H1 (cell line): ENCODE results near the gene KIF2C. TPM values are rescaled to one million over a fixed set of nuclear protein-coding genes. Genes with fewer than 3 reads are reported as not detected.

Source experiments
- CTCF ChIA-PET: fragments of 300-600 bp; sonication (Branson Sonifier 250); formaldehyde crosslinking; loops from one replicate; lab custom pipeline; 2021; ENCODE audit not compliant: partially characterized antibody; lab: Charles Lee
- POLR2A ChIA-PET: fragments of 300-600 bp; sonication (Branson Sonifier 250); formaldehyde crosslinking; loops from one replicate; lab custom pipeline; 2021; ENCODE audit warnings: inconsistent platforms; ENCODE audit not compliant: partially characterized antibody; lab: Charles Lee
- DNase-seq, 2 experiments: peaks; one replicate each; pipeline versions ENCODE4 v3.0.0 to v3.0.0-alpha.2; 2010 to 2022; ENCODE audit warnings: low spot score in 2 of 2, low read depth in 1 of 2, mixed read lengths in 1 of 2
- FAIRE-seq: peaks from 2 replicates; lab custom pipeline; 2011; peaks lifted over from hg19 to GRCh38; lab: Jason Lieb, UNC
- H2AFZ ChIP-seq: 2 replicates; pipeline ENCODE4 v1.8.1; 2012; ENCODE audit warnings: low read length, inconsistent platforms
- H2AK5ac ChIP-seq: 2 replicates; pipeline ENCODE4 v1.6.1; 2013; ENCODE audit warnings: low read depth, low read length
- H2BK120ac ChIP-seq: replicated peaks from 2 replicates; pipeline ENCODE3; 2013; ENCODE audit warnings: low read depth, low read length, inconsistent platforms
- H2BK12ac ChIP-seq: 2 replicates; pipeline ENCODE4 v1.6.1; 2013; ENCODE audit warnings: low read depth, low read length
- H2BK15ac ChIP-seq: 2 replicates; pipeline ENCODE4 v1.6.1; 2013; ENCODE audit warnings: low read length
- H2BK20ac ChIP-seq: 2 replicates; pipeline ENCODE4 v1.6.1; 2013; ENCODE audit warnings: low read length
- H2BK5ac ChIP-seq: 2 replicates; pipeline ENCODE4 v1.6.1; 2013; ENCODE audit warnings: low read depth, low read length
- H3K14ac ChIP-seq: 2 replicates; pipeline ENCODE4 v1.6.1; 2013; ENCODE audit warnings: inconsistent platforms; ENCODE audit not compliant: insufficient read length
- H3K18ac ChIP-seq: 2 replicates; pipeline ENCODE4 v1.6.1; 2013; ENCODE audit warnings: low read length; ENCODE audit errors: extremely low read depth
- H3K23ac ChIP-seq: 2 replicates; pipeline ENCODE4 v1.6.1; 2013; ENCODE audit warnings: inconsistent platforms; ENCODE audit not compliant: insufficient read length
- H3K23me2 ChIP-seq: 2 replicates; pipeline ENCODE4 v1.6.1; 2013; ENCODE audit warnings: low read depth, low read length
- H3K27ac ChIP-seq: 2 replicates; pipeline ENCODE4 v1.6.1; 2011; ENCODE audit warnings: low read depth, low read length, inconsistent platforms
- H3K27me3 ChIP-seq, 4 experiments: replicated peaks in 1 of 4; 1 replicate in 1 of 4; 2 replicates in 3 of 4; pipeline versions ENCODE4 v1.6.1 to v1.8.1; 2011 to 2013; ENCODE audit warnings: low read length in 3 of 4, mild to moderate bottlenecking in 3 of 4, inconsistent platforms in 2 of 4, mixed read lengths in 2 of 4, moderate library complexity in 1 of 4; ENCODE audit not compliant: control insufficient read depth in 3 of 4, insufficient read depth in 3 of 4; ENCODE audit errors: extremely low read depth in 1 of 4
- H3K36me3 ChIP-seq, 4 experiments: 2 replicates each; pipeline versions ENCODE4 v1.6.1 to v1.8.1; 2011 to 2013; ENCODE audit warnings: mild to moderate bottlenecking in 4 of 4, low read length in 3 of 4, moderate library complexity in 2 of 4, control low read depth in 1 of 4, inconsistent platforms in 1 of 4; ENCODE audit not compliant: insufficient read depth in 4 of 4, control insufficient read depth in 2 of 4
- H3K4ac ChIP-seq: replicated peaks from 2 replicates; pipeline ENCODE3; 2013; ENCODE audit warnings: low read length, low read depth, mixed read lengths, inconsistent platforms; ENCODE audit not compliant: insufficient read length
- H3K4me1 ChIP-seq, 4 experiments: replicated peaks in 1 of 4; 1 replicate in 1 of 4; 2 replicates in 3 of 4; pipeline versions ENCODE4 v1.6.1 to v1.8.1; 2011 to 2013; ENCODE audit warnings: low read length in 3 of 4, inconsistent platforms in 2 of 4, mixed read lengths in 1 of 4; ENCODE audit not compliant: insufficient read depth in 4 of 4, control insufficient read depth in 3 of 4
- H3K4me2 ChIP-seq, 2 experiments: 2 replicates each; pipeline versions ENCODE4 v1.6.1 to v1.8.1; 2011 to 2013; ENCODE audit warnings: low read depth in 2 of 2, low read length in 2 of 2, control low read depth in 1 of 2, inconsistent platforms in 1 of 2, mild to moderate bottlenecking in 1 of 2; ENCODE audit not compliant: insufficient read depth in 1 of 2
- H3K4me3 ChIP-seq, 4 experiments: fragments of 200-600, 300-600 bp in 1 of 4; sonication (generic), shearing (Covaris generic), sonication (Bioruptor Twin) in 1 of 4; 2 replicates each; pipeline versions ENCODE4 v1.5.1 to v1.8.1; 2011 to 2016; ENCODE audit warnings: low read length in 4 of 4, low read depth in 3 of 4, control low read depth in 2 of 4, inconsistent platforms in 2 of 4, mild to moderate bottlenecking in 2 of 4, mixed read lengths in 1 of 4, moderate library complexity in 1 of 4; ENCODE audit not compliant: insufficient read depth in 2 of 4; ENCODE audit errors: extremely low read depth in 1 of 4
- H3K56ac ChIP-seq: replicated peaks from 2 replicates; pipeline ENCODE3; 2013; ENCODE audit warnings: low read depth, mild to moderate bottlenecking, mixed read lengths, low read length, inconsistent platforms; ENCODE audit not compliant: insufficient read length
- H3K79me1 ChIP-seq: 2 replicates; pipeline ENCODE4 v1.6.1; 2013; ENCODE audit warnings: low read depth, low read length, control low read depth
- H3K79me2 ChIP-seq, 2 experiments: 2 replicates each; pipeline versions ENCODE4 v1.6.1 to v1.8.1; 2012 to 2013; ENCODE audit warnings: low read length in 2 of 2, mild to moderate bottlenecking in 2 of 2, inconsistent platforms in 1 of 2; ENCODE audit not compliant: insufficient read depth in 2 of 2, control insufficient read depth in 1 of 2
- H3K9ac ChIP-seq, 4 experiments: replicated peaks in 1 of 4; 1 replicate in 1 of 4; 2 replicates in 3 of 4; pipeline versions ENCODE4 v1.6.1 to v1.8.1; 2011 to 2013; ENCODE audit warnings: low read depth in 3 of 4, low read length in 3 of 4, control low read depth in 2 of 4, mild to moderate bottlenecking in 2 of 4, moderate library complexity in 2 of 4, inconsistent platforms in 1 of 4; ENCODE audit errors: extremely low read depth in 1 of 4
- H3K9me3 ChIP-seq, 2 experiments: 2 replicates each; pipeline versions ENCODE4 v1.6.1 to v1.8.1; 2012 to 2013; ENCODE audit warnings: mild to moderate bottlenecking in 2 of 2, moderate library complexity in 2 of 2, control low read depth in 1 of 2, inconsistent platforms in 1 of 2, low read depth in 1 of 2, low read length in 1 of 2, mixed read lengths in 1 of 2; ENCODE audit not compliant: insufficient read depth in 2 of 2
- H4K20me1 ChIP-seq, 2 experiments: replicated peaks in 1 of 2; 2 replicates each; pipeline versions ENCODE3 to v1.8.1; 2011 to 2013; ENCODE audit warnings: inconsistent platforms in 2 of 2, low read length in 2 of 2, mild to moderate bottlenecking in 1 of 2; ENCODE audit not compliant: insufficient read depth in 2 of 2, control insufficient read depth in 1 of 2
- H4K5ac ChIP-seq: 2 replicates; pipeline ENCODE4 v1.6.1; 2013; ENCODE audit warnings: low read length, low read depth, mixed read lengths, inconsistent platforms; ENCODE audit not compliant: insufficient read length
- H4K8ac ChIP-seq: 2 replicates; pipeline ENCODE4 v1.8.0; 2013; ENCODE audit warnings: mild to moderate bottlenecking, moderate library complexity, low read length, inconsistent platforms; ENCODE audit not compliant: insufficient read depth; ENCODE audit errors: extremely low read depth
- H4K91ac ChIP-seq: replicated peaks from 2 replicates; pipeline ENCODE3; 2013; ENCODE audit warnings: low read length, mixed read lengths, inconsistent platforms; ENCODE audit not compliant: insufficient read length
- CTBP2 ChIP-seq: IDR thresholded peaks from 2 replicates; pipeline ENCODE4 v1.7.0; 2011; ENCODE audit warnings: borderline replicate concordance, mild to moderate bottlenecking, moderate library complexity, mixed read lengths, low read length; ENCODE audit not compliant: insufficient read depth, insufficient read length
- EP300 ChIP-seq, 2 experiments: IDR thresholded peaks; 1 replicate in 1 of 2; 2 replicates in 1 of 2; pipeline ENCODE4 v1.6.1; 2011 to 2012; ENCODE audit warnings: low read depth in 2 of 2, low read length in 2 of 2, mild to moderate bottlenecking in 2 of 2, borderline replicate concordance in 1 of 2, inconsistent platforms in 1 of 2, moderate library complexity in 1 of 2
- RXRA ChIP-seq: IDR thresholded peaks from 2 replicates; pipeline ENCODE4 v1.6.1; 2011; ENCODE audit warnings: low read depth, mild to moderate bottlenecking, low read length, moderate library complexity; ENCODE audit not compliant: insufficient read depth
- TEAD4 ChIP-seq: IDR thresholded peaks from 2 replicates; pipeline ENCODE4 v1.6.1; 2012; ENCODE audit warnings: low read depth, low read length, inconsistent platforms, mixed read lengths
- WGBS, 2 experiments: shearing (Covaris generic) in 1 of 2; methylation state at CpG; one replicate each; pipeline versions ENCODE4 v1.1.6 to v1.1.7; 2013 to 2015; ENCODE audit warnings: low lambda C conversion rate in 2 of 2, mixed read lengths in 2 of 2, inconsistent platforms in 1 of 2, low coverage in 1 of 2, missing lambda C conversion rate in 1 of 2; ENCODE audit not compliant: insufficient replicate concordance in 2 of 2, insufficient coverage in 1 of 2, insufficient read length in 1 of 2; ENCODE audit errors: extremely low coverage in 1 of 2, missing lambda C conversion rate in 1 of 2; 5-methylcytosine and 5-hydroxymethylcytosine counted together
- polyA plus RNA-seq, 7 experiments: library from polyadenylated mRNA; depleted of rRNA in 3 of 7; stranded (reverse) in 5 of 7; unstranded in 2 of 7; fragments of >200 nt in 5 of 7; fragments of 200-250 nt in 2 of 7; gene quantifications; 1 replicate in 5 of 7; 2 replicates in 1 of 7; 4 replicates in 1 of 7; pipeline versions ENCODE4 v1.2.1 to v1.2.3, GENCODE V29; 2011 to 2013; ENCODE audit warnings: missing spikeins in 2 of 7, mixed read lengths in 2 of 7
- total RNA-seq: library from RNA; stranded (reverse); fragmentation: NEBNext Ultra II Directional; extraction: Animal tissue kit (Norgen Biotek cat#: 25700); gene quantifications from 2 replicates; pipeline ENCODE4 v1.2.1, GENCODE V29; 2021

Gene KIF2C
- total and polyA plus RNA-seq, 2 of the 8 experiments (the other 6 are each of a cell fraction or from before 2014, with no cell fraction given), result 41.8 to 68.1 TPM

DNA sequence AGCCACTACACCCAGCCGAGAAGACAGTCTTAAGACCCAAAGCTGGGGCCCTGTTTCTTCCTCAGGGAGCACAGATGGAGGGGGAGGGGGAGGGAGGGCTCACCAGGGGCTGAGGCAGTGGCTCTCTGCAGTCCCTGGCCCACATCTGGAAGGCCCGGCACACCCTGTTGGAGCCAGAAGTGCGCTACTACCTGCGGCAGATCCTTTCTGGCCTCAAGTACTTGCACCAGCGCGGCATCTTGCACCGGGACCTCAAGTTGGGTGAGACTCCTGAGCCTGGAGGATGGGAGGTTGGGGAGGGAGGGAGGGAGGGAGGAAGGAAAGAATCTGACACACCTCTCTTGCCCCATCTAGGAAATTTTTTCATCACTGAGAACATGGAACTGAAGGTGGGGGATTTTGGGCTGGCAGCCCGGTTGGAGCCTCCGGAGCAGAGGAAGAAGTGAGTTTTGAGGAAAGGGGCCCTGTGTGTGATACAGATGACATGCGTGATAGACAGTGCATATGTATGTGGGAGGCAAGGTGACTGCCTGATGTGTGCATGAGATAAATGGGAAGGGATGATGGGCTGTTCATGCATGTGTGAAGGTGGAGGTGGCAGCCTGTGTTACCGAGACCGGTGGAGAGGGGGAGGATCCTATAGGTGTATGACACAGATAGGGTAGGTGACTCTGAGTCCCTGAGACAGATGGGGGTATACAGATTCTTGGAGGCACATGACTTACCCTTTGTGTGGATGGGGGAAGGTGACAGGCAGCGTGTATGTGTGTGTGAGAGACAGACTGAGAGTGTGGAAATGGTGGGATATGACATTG, 62.1 kb downstream of the KIF2C start:
- H3K36me3 ChIP-seq, result peaks cover 0 to 16% (median 10%) of the 10 kb centered on the region in 4 experiments; a peak in 5 of 8 replicates
- H2AK5ac ChIP-seq, result no peak overlapping the region
- 89% methylated on average over 12 of the region's 13 CpGs; no CpG with 5 or more reads in 1 of the 2 experiments for WGBS, 2 experiments
- TF ChIP-seq CTBP2, result no peak
- TF ChIP-seq TEAD4, result no peak
- no peak for TF ChIP-seq RXRA
- TF ChIP-seq EP300 (IDR thresholded peaks at IDR 0.05; ENCODE audit: borderline replicate concordance in 1 of 2, low read depth in 2 of 2, low read length in 2 of 2), result no peak
- POLR2A ChIA-PET, result interaction anchor here (0.6 to 19.2 kb wide), 14 partner anchors 8 to 539 kb away, joined by 3 to 547 read pairs (median 7); partner anchors contain the start of genes BTBD19, RNU5D-1, RPS8 and UROD
- H3K56ac ChIP-seq, result no peak overlapping the region
- no peak overlapping the region for H2BK20ac ChIP-seq
- H4K20me1 ChIP-seq, result peaks cover 0 to 10% of the 10 kb centered on the region in 2 experiments
- no peak overlapping the region for H4K8ac ChIP-seq
- no peak overlapping the region; the same call in 1 of the 2 replicates for H2BK15ac ChIP-seq
- H3K23ac ChIP-seq, result no peak overlapping the region
- peaks cover 0 to 10% (median 6%) of the 10 kb centered on the region in 4 experiments; a peak in 5 of 7 replicates for H3K4me1 ChIP-seq
- no peak overlapping the region for H4K91ac ChIP-seq
- H4K5ac ChIP-seq, result no peak overlapping the region
- H3K27me3 ChIP-seq, result peaks cover 0 to 5% (median 0%) of the 10 kb centered on the region in 4 experiments; a peak in 2 of 7 replicates
- no peak overlapping the region for H2BK120ac ChIP-seq
- H3K79me1 ChIP-seq, result no peaks in the 10 kb centered on the region
- H2BK12ac ChIP-seq, result peak overlapping the region; percentile 30; the same call in 1 of the 2 replicates
- H3K9ac ChIP-seq, result no peak overlapping the region
- H3K18ac ChIP-seq, result no peak overlapping the region
- H3K4me2 ChIP-seq, result peak overlapping the region in 1 of 2 experiments; percentile 68; a peak in 2 of 4 replicates
- H2AFZ ChIP-seq, result no peak overlapping the region
- no peak overlapping the region for H3K27ac ChIP-seq
- H3K79me2 ChIP-seq, result no peaks in the 10 kb centered on the region
- no peak overlapping the region for H3K4me3 ChIP-seq
- no peak overlapping the region for H2BK5ac ChIP-seq
- H3K9me3 ChIP-seq, result no peaks in the 10 kb centered on the region
- CTCF ChIA-PET, result interaction anchor here (0.6 to 5.4 kb wide), 10 partner anchors 8 to 630 kb away, joined by 3 to 33 read pairs (median 4); partner anchors contain the start of genes BEST4, BTBD19 and RPS8
- DNase-seq (no peak), FAIRE-seq (no peak)
- H3K23me2 ChIP-seq, result peaks cover 7% of the 10 kb centered on the region; the same call in 1 of the 2 replicates
- no peak overlapping the region for H3K4ac ChIP-seq
- H3K14ac ChIP-seq, result no peak overlapping the region
